OCI-LY7 (cell line): ENCODE results near the gene PRLR.

Source experiments
- EZH2phosphoT487 ChIP-seq: fragments of 200-600 bp; sonication (generic); IDR thresholded peaks from 2 replicates; pipeline ENCODE4 v1.6.1; 2018; ENCODE audit warnings: low read depth, borderline replicate concordance, mild to moderate bottlenecking, mixed run types, antibody characterized with exemption, low read length, moderate library complexity, mixed read lengths
- TF ChIP-seq, protein P1 (sequence below): fragments of 200-600 bp; sonication (generic); conservative IDR thresholded peaks from 2 replicates; pipeline ENCODE4 v1.5.1; 2014; ENCODE audit warnings: mild to moderate bottlenecking, antibody characterized with exemption, low read length, moderate library complexity, mixed read lengths

DNA sequence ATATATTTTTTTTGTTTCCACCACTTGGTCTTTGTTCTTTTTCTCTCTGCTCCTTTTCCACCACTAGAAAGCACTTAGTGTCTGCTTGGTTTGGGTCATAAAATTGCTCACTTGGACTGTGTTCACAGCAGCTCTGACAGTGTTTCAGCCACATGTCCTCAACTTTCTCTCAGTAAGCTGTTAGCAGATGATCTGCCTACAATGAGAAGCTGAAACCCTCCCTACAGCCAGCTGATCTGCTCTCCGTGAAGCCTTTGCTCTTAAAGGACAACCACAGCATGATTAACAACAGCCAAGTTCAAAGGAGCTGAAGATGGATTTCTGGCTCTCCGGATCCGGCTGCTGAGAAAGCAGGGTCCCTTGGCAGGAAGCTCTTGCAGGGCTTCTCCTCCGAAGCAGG, 31.6 kb downstream of the PRLR start:
- TF ChIP-seq, protein P1, sequence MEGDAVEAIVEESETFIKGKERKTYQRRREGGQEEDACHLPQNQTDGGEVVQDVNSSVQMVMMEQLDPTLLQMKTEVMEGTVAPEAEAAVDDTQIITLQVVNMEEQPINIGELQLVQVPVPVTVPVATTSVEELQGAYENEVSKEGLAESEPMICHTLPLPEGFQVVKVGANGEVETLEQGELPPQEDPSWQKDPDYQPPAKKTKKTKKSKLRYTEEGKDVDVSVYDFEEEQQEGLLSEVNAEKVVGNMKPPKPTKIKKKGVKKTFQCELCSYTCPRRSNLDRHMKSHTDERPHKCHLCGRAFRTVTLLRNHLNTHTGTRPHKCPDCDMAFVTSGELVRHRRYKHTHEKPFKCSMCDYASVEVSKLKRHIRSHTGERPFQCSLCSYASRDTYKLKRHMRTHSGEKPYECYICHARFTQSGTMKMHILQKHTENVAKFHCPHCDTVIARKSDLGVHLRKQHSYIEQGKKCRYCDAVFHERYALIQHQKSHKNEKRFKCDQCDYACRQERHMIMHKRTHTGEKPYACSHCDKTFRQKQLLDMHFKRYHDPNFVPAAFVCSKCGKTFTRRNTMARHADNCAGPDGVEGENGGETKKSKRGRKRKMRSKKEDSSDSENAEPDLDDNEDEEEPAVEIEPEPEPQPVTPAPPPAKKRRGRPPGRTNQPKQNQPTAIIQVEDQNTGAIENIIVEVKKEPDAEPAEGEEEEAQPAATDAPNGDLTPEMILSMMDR, result no peak
- TF ChIP-seq EZH2phosphoT487, result no peak
